HG02981 (cell line): Measurements from ENCODE around the gene SLC25A38.
"Not testable (repeated sequence)": the region's sequence is repeated elsewhere in the genome, so short reads cannot be mapped to it uniquely, and the experiment has no call there.

Experiments used
- ATAC-seq: cut with Tn5 transposase; IDR thresholded peaks from one replicate; pipeline ENCODE4 v1.9.1; 2021; ENCODE audit warnings: mild to moderate bottlenecking, moderate library complexity; ENCODE audit not compliant: unreplicated experiment

The SLC25A38 gene

GRCh38 chr3:39406368-39407258, 23.4 kb downstream of the SLC25A38 start, which contains the start of gene RPSA:
Gene RPSA (plus strand): TSS chr3:39406720. CDS start chr3:39407654, 934 bp downstream.
- ATAC-seq: peak; percentile 92

GRCh38 chr3:39407259-39407629, 24.1 kb downstream of the SLC25A38 start:
- no peak for ATAC-seq

GRCh38 chr3:39407773-39408492, 24.8 kb downstream of the SLC25A38 start:
- no peak for ATAC-seq

- no peak for ATAC-seq
Observed at GRCh38 chr3:39408493-39409372, 25.6 kb downstream of the SLC25A38 start.

GRCh38 chr3:39409514-39410136, 26.5 kb downstream of the SLC25A38 start:
- ATAC-seq: no peak

GRCh38 chr3:39410893-39411292, 27.7 kb downstream of the SLC25A38 start:
- no peak for ATAC-seq

GRCh38 chr3:39412668-39413260, 29.6 kb downstream of the SLC25A38 start:
- ATAC-seq: no peak

GRCh38 chr3:39413691-39414420, 30.7 kb downstream of the SLC25A38 start:
- ATAC-seq: no peak

- no peak for ATAC-seq
Observed at GRCh38 chr3:39414421-39414907, 31.3 kb downstream of the SLC25A38 start.

- ATAC-seq: not testable (repeated sequence)
Observed at GRCh38 chr3:39415302-39415701, 32.1 kb downstream of the SLC25A38 start.

- no peak for ATAC-seq
Observed at GRCh38 chr3:39415983-39416382, 32.8 kb downstream of the SLC25A38 start.

GRCh38 chr3:39416998-39417397, 33.8 kb downstream of the SLC25A38 start:
- not testable (repeated sequence) for ATAC-seq

GRCh38 chr3:39418556-39419225, 35.5 kb downstream of the SLC25A38 start:
- not testable (repeated sequence) for ATAC-seq

- no peak for ATAC-seq
Observed at GRCh38 chr3:39419742-39420315, 36.7 kb downstream of the SLC25A38 start.

GRCh38 chr3:39420543-39420942, 37.4 kb downstream of the SLC25A38 start:
- ATAC-seq: no peak

- ATAC-seq: no peak
Observed at GRCh38 chr3:39423436-39423970, 40.3 kb downstream of the SLC25A38 start.

GRCh38 chr3:39426312-39426711, 43.1 kb downstream of the SLC25A38 start:
- no peak for ATAC-seq

- no peak for ATAC-seq
Observed at GRCh38 chr3:39427506-39427905, 44.3 kb downstream of the SLC25A38 start.
